VCaP (cell line): ENCODE measurements around the gene CCDC191.

ENCODE experiments used
- H3K27ac ChIP-seq: fragments of 450-650 bp; 2 replicates; pipeline ENCODE4 v1.5.1; 2017
- TF ChIP-seq, protein P1 (sequence below): fragments of 450-650 bp; conservative IDR thresholded peaks from 2 replicates; pipeline ENCODE4 v1.5.1; 2017; ENCODE audit warnings: mild to moderate bottlenecking, moderate library complexity

The CCDC191 gene

DNA sequence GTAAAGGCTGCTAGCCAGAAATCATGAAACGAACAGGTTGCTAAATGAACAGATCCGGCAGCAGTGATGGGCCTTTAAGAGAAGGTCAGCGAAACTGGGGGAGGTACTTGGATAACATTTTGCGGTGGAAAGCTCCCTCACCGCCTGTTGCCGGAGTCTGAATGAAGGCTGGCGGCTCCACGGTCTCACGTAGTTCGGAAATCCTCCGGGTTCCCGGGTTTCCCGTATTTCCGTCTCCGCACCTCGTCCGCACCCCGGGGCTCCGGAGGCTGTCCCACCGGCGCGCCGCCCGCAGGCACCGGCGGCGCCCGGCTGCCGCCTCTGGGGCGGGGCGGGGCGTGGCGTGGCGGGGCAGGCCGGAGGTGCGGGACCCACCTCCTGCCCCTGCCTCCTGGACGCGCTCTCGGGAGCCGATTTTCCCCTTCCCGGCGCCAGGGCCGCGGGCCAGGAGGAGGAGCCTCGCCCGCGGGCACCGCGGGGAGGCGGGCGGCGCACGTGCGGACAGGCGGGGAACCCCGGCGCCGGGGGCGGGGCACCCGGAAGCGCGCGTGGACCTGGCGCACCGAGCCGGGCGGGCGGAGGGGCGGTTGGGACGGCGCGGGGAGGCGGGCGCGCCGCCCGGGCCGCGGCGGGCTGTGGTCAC lies 108.8 kb downstream of the CCDC191 start, which contains the start of gene ZDHHC23:
Gene ZDHHC23, plus strand, starts transcription at position 642 of the 643 bp plus-strand sequence. CDS start 790 bp downstream, outside the sequence.
- TF ChIP-seq, protein P1, sequence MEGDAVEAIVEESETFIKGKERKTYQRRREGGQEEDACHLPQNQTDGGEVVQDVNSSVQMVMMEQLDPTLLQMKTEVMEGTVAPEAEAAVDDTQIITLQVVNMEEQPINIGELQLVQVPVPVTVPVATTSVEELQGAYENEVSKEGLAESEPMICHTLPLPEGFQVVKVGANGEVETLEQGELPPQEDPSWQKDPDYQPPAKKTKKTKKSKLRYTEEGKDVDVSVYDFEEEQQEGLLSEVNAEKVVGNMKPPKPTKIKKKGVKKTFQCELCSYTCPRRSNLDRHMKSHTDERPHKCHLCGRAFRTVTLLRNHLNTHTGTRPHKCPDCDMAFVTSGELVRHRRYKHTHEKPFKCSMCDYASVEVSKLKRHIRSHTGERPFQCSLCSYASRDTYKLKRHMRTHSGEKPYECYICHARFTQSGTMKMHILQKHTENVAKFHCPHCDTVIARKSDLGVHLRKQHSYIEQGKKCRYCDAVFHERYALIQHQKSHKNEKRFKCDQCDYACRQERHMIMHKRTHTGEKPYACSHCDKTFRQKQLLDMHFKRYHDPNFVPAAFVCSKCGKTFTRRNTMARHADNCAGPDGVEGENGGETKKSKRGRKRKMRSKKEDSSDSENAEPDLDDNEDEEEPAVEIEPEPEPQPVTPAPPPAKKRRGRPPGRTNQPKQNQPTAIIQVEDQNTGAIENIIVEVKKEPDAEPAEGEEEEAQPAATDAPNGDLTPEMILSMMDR: no peak
- H3K27ac ChIP-seq: peak within 1 kb of the TSS; percentile 75

DNA sequence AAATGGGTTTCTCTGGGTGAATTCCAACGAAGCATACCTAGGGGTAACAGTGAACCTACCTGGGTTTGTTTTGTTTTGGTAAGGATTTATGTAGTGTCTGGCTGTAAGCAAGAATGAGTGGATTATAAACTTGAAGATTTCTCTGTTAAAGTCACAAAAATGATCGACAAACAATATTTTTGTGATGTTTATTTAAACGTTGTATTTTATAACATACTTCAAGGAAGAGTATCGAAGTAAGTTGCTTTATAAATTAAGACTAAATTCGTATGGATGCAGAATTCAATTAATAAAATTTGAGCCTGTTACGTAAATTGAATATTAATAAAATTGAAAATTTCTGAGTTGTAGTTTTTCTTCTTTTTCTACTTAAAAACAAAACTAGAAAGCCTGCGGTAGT lies 109.5 kb downstream of the CCDC191 start:
- H3K27ac ChIP-seq: peak overlapping the region; percentile 75
- TF ChIP-seq, protein P1: no peak

DNA sequence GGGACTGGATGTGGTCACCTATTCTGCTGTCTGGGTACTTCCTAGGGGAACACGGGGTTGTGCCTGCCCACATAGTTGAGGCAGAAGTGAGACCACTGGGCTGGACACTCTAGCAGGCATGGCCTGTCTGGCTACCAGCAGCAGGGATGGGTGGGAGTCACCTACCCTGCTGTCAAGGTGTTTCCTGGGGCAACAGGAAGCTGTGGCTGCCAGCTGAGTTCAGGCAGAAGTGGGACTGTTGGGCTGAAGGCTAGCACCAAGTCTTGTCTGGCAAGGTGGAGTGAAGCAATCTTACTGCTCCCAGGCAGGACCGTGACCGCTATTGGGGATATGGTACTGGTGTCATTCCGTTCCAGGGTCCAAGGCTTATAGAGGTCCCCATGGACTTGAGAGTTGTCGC lies 128.8 kb downstream of the CCDC191 start:
- TF ChIP-seq, protein P1: no peak
- H3K27ac ChIP-seq: no peak overlapping the region

DNA sequence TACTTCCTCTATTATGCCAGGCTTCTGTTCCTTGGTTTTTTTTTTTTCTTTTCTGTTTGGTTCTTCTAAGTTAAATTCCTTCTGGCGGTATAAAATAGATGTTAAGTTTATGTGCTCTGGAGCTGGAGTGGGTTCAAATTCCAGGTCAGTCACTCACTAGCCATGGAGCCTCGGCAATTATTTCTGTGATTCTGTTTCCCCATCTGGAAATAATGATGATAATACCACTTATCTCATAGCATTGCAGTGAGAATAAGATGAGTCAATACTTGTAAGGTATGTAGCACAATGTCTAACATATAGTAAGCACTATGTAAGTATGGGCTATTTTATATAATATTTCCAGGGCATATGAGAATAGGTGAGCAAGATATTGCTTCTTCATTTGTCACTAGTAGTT lies 141.7 kb downstream of the CCDC191 start:
- TF ChIP-seq, protein P1: no peak
- H3K27ac ChIP-seq: no peak overlapping the region
